HG03432 (cell line): ENCODE data around the gene THTPA.

Source experiments
- ATAC-seq: cut with Tn5 transposase; IDR thresholded peaks from one replicate; pipeline ENCODE4 v1.9.1; 2021; ENCODE audit warnings: mild to moderate bottlenecking, moderate library complexity; ENCODE audit not compliant: unreplicated experiment

The THTPA gene

GRCh38 chr14:23566778-23567185, 10.7 kb downstream of the THTPA start:
- peak; percentile 9 for ATAC-seq

GRCh38 chr14:23567186-23568020, 11.3 kb downstream of the THTPA start, which contains the start of gene AP1G2:
AP1G2 (minus strand) TSS chr14:23567791; CDS start chr14:23567314, 477 bp downstream.
- peak; percentile 94 for ATAC-seq

GRCh38 chr14:23568021-23568599, 12.0 kb downstream of the THTPA start:
- ATAC-seq, result no peak

GRCh38 chr14:23568600-23569331, 12.7 kb downstream of the THTPA start:
- no peak for ATAC-seq

- no peak for ATAC-seq
Observed at GRCh38 chr14:23569443-23570151, 13.5 kb downstream of the THTPA start.

- ATAC-seq, result no peak
Observed at GRCh38 chr14:23570806-23571483, 14.9 kb downstream of the THTPA start.

GRCh38 chr14:23571701-23572523, 15.8 kb downstream of the THTPA start:
- no peak for ATAC-seq

GRCh38 chr14:23572524-23572828, 16.4 kb downstream of the THTPA start:
- no peak for ATAC-seq

GRCh38 chr14:23572836-23573235, 16.8 kb downstream of the THTPA start:
- ATAC-seq, result no peak

GRCh38 chr14:23573384-23574015, 17.4 kb downstream of the THTPA start:
- no peak for ATAC-seq

GRCh38 chr14:23577004-23577681, 21.1 kb downstream of the THTPA start:
- no peak for ATAC-seq

GRCh38 chr14:23577710-23578392, 21.8 kb downstream of the THTPA start:
- ATAC-seq, result no peak

- ATAC-seq, result no peak
Observed at GRCh38 chr14:23578560-23579310, 22.7 kb downstream of the THTPA start, which contains the start of gene JPH4. JPH4 (minus strand) TSS chr14:23578790; CDS start chr14:23577453, 1,337 bp downstream.

- no peak for ATAC-seq
Observed at GRCh38 chr14:23579311-23579630, 23.2 kb downstream of the THTPA start.

GRCh38 chr14:23579739-23580138, 23.7 kb downstream of the THTPA start:
- no peak for ATAC-seq

- no peak for ATAC-seq
Observed at GRCh38 chr14:23580152-23580926, 24.3 kb downstream of the THTPA start.

GRCh38 chr14:23580948-23581281, 24.8 kb downstream of the THTPA start:
- no peak for ATAC-seq
